Stimulated activated naive CD8-positive, alpha-beta T cell treated with anti-CD3 and anti-CD28 coated beads, Interleukin-15, amount 100 ng/mL, for 72 hours (primary cell): Measurements from ENCODE around the gene PAK3.

Experiments
- ATAC-seq: fragments of 150-1000 bp; cut with Tn5 transposase; 2 replicates; pipeline ENCODE4 v1.10.0; 2021; ENCODE audit warnings: mild to moderate bottlenecking, moderate library complexity
- DNase-seq, 2 donors: peaks; one replicate each; pipeline ENCODE4 v3.0.0; 2021 to 2022
- H3K27ac Mint-ChIP-seq, 2 donors: one replicate each; pipeline ENCODE4 v1.8.0; 2022; ENCODE audit warnings: mild to moderate bottlenecking in 2 of 2, mixed read lengths in 2 of 2, moderate library complexity in 2 of 2
- H3K27me3 Mint-ChIP-seq: one replicate; pipeline ENCODE4 v1.8.0; 2022; ENCODE audit warnings: mixed read lengths
- H3K4me1 Mint-ChIP-seq: one replicate; pipeline ENCODE4 v1.8.0; 2022; ENCODE audit warnings: mild to moderate bottlenecking, mixed read lengths
- H3K4me3 Mint-ChIP-seq, 2 donors: one replicate each; pipeline ENCODE4 v1.8.0; 2022; ENCODE audit warnings: mild to moderate bottlenecking in 2 of 2, mixed read lengths in 2 of 2, moderate library complexity in 1 of 2
- H3K9me3 Mint-ChIP-seq, 2 donors: one replicate each; pipeline ENCODE4 v1.8.0; 2022; ENCODE audit warnings: mixed read lengths in 2 of 2

The PAK3 gene

GRCh38 chrX:111095974-111096895, at the start of gene PAK3:
Gene PAK3, plus strand, starts transcription at chrX:111096191. Its CDS starts 26,913 bp downstream, at chrX:111123104.
- H3K27ac Mint-ChIP-seq, result peak within 1 kb of the TSS in 1 of 2 donors; percentile 65
- DNase-seq, result peak in 1 of 2 donors; percentile 3

GRCh38 chrX:111047575-111047974, 48.4 kb upstream of the PAK3 start:
- H3K9me3 Mint-ChIP-seq, result no peaks in the 10 kb centered on the region
- H3K27ac Mint-ChIP-seq, result no peak overlapping the region
- DNase-seq, result no peak

More at GRCh38 chrX:111095974-111096895, at the start of gene PAK3:
- no peaks in the 10 kb centered on the region for H3K9me3 Mint-ChIP-seq
- H3K4me1 Mint-ChIP-seq, result peaks cover 21% of the 10 kb centered on the region
- peaks cover 49% of the 10 kb centered on the region for H3K27me3 Mint-ChIP-seq
- peak within 1 kb of the TSS; percentile 83 for H3K4me3 Mint-ChIP-seq
- peak; percentile 73 for ATAC-seq

GRCh38 chrX:111052478-111052877, 43.5 kb upstream of the PAK3 start:
- H3K27ac Mint-ChIP-seq, result no peak overlapping the region
- no peaks in the 10 kb centered on the region for H3K9me3 Mint-ChIP-seq
- peak; percentile 84 for ATAC-seq
- H3K4me1 Mint-ChIP-seq, result no peaks in the 10 kb centered on the region
- DNase-seq, result no peak
- H3K27me3 Mint-ChIP-seq, result peaks cover 13% of the 10 kb centered on the region
- no peak overlapping the region for H3K4me3 Mint-ChIP-seq

More at GRCh38 chrX:111047575-111047974, 48.4 kb upstream of the PAK3 start:
- H3K4me3 Mint-ChIP-seq, result no peak overlapping the region
- H3K4me1 Mint-ChIP-seq, result no peaks in the 10 kb centered on the region
- ATAC-seq, result no peak
- H3K27me3 Mint-ChIP-seq, result no peaks in the 10 kb centered on the region

- ATAC-seq, result no peak
- H3K4me3 Mint-ChIP-seq, result no peak overlapping the region
- no peaks in the 10 kb centered on the region for H3K27me3 Mint-ChIP-seq
- DNase-seq, result no peak
- H3K27ac Mint-ChIP-seq, result no peak overlapping the region
- H3K4me1 Mint-ChIP-seq, result no peaks in the 10 kb centered on the region
- no peaks in the 10 kb centered on the region for H3K9me3 Mint-ChIP-seq
Observed at GRCh38 chrX:111071542-111072277, 24.3 kb upstream of the PAK3 start.

GRCh38 chrX:111083081-111083480, 12.9 kb upstream of the PAK3 start:
- H3K4me1 Mint-ChIP-seq, result no peaks in the 10 kb centered on the region
- ATAC-seq (no peak), DNase-seq (no peak)
- H3K27ac Mint-ChIP-seq, result no peak overlapping the region
- H3K4me3 Mint-ChIP-seq, result no peak overlapping the region
- H3K9me3 Mint-ChIP-seq, result no peaks in the 10 kb centered on the region
- no peaks in the 10 kb centered on the region for H3K27me3 Mint-ChIP-seq

- Mint-ChIP-seq H3K4me1 (no peaks in the 10 kb centered on the region), H3K27ac (no peak overlapping the region), H3K4me3 (no peak overlapping the region), H3K9me3 (no peaks in the 10 kb centered on the region), H3K27me3 (peaks cover 8% of the 10 kb centered on the region)
- ATAC-seq (no peak), DNase-seq (no peak)
Observed at GRCh38 chrX:111086591-111087006, 9.4 kb upstream of the PAK3 start.

GRCh38 chrX:111088628-111089027, 7.4 kb upstream of the PAK3 start:
- ATAC-seq, result no peak
- H3K4me3 Mint-ChIP-seq, result no peak overlapping the region
- H3K27me3 Mint-ChIP-seq, result peaks cover 14% of the 10 kb centered on the region
- no peaks in the 10 kb centered on the region for H3K9me3 Mint-ChIP-seq
- H3K27ac Mint-ChIP-seq, result no peak overlapping the region
- no peak for DNase-seq
- no peaks in the 10 kb centered on the region for H3K4me1 Mint-ChIP-seq

GRCh38 chrX:111090458-111090857, 5.5 kb upstream of the PAK3 start:
- no peak for DNase-seq
- Mint-ChIP-seq H3K27me3 (peaks cover 22% of the 10 kb centered on the region), H3K4me1 (peaks cover 3% of the 10 kb centered on the region), H3K9me3 (no peaks in the 10 kb centered on the region), H3K27ac (no peak overlapping the region), H3K4me3 (no peak overlapping the region)
- no peak for ATAC-seq

GRCh38 chrX:111098874-111099273, 2.9 kb downstream of the PAK3 start:
- DNase-seq (peak; percentile 40 to 63), ATAC-seq (peak; percentile 70)
- Mint-ChIP-seq H3K4me3 (peak overlapping the region in 1 of 2 donors; percentile 26), H3K27me3 (peaks cover 43% of the 10 kb centered on the region), H3K9me3 (no peaks in the 10 kb centered on the region), H3K4me1 (peaks cover 21% of the 10 kb centered on the region), H3K27ac (peak overlapping the region in 1 of 2 donors; percentile 34)

GRCh38 chrX:111100191-111100590, 4.2 kb downstream of the PAK3 start:
- H3K27me3 Mint-ChIP-seq, result peaks cover 38% of the 10 kb centered on the region
- H3K27ac Mint-ChIP-seq, result no peak overlapping the region
- peak in 1 of 2 donors; percentile 16 for DNase-seq
- peaks cover 21% of the 10 kb centered on the region for H3K4me1 Mint-ChIP-seq
- no peaks in the 10 kb centered on the region for H3K9me3 Mint-ChIP-seq
- ATAC-seq, result peak; percentile 49
- no peak overlapping the region for H3K4me3 Mint-ChIP-seq

- no peak for ATAC-seq
- DNase-seq, result no peak
- peaks cover 28% of the 10 kb centered on the region for H3K27me3 Mint-ChIP-seq
- no peaks in the 10 kb centered on the region for H3K9me3 Mint-ChIP-seq
- H3K4me1 Mint-ChIP-seq, result peaks cover 11% of the 10 kb centered on the region
- H3K27ac Mint-ChIP-seq, result peak overlapping the region in 1 of 2 donors; percentile 41
- H3K4me3 Mint-ChIP-seq, result no peak overlapping the region
Observed at GRCh38 chrX:111101580-111101979, 5.6 kb downstream of the PAK3 start.

- H3K9me3 Mint-ChIP-seq, result no peaks in the 10 kb centered on the region
- H3K4me1 Mint-ChIP-seq, result peaks cover 11% of the 10 kb centered on the region
- ATAC-seq (no peak), DNase-seq (no peak)
- H3K4me3 Mint-ChIP-seq, result no peak overlapping the region
- H3K27ac Mint-ChIP-seq, result no peak overlapping the region
- H3K27me3 Mint-ChIP-seq, result peaks cover 18% of the 10 kb centered on the region
Observed at GRCh38 chrX:111102636-111103035, 6.6 kb downstream of the PAK3 start.

- ATAC-seq, result no peak
- no peak overlapping the region for H3K27ac Mint-ChIP-seq
- DNase-seq, result no peak
- H3K27me3 Mint-ChIP-seq, result peaks cover 12% of the 10 kb centered on the region
- H3K4me1 Mint-ChIP-seq, result peaks cover 5% of the 10 kb centered on the region
- no peaks in the 10 kb centered on the region for H3K9me3 Mint-ChIP-seq
- H3K4me3 Mint-ChIP-seq, result no peak overlapping the region
Observed at GRCh38 chrX:111103246-111103645, 7.3 kb downstream of the PAK3 start.

GRCh38 chrX:111110098-111110775, 14.2 kb downstream of the PAK3 start:
- H3K27ac Mint-ChIP-seq, result no peak overlapping the region
- DNase-seq (no peak), ATAC-seq (no peak)
- H3K27me3 Mint-ChIP-seq, result no peaks in the 10 kb centered on the region
- H3K9me3 Mint-ChIP-seq, result no peaks in the 10 kb centered on the region
- H3K4me1 Mint-ChIP-seq, result no peaks in the 10 kb centered on the region
- H3K4me3 Mint-ChIP-seq, result no peak overlapping the region

GRCh38 chrX:111114806-111115205, 18.8 kb downstream of the PAK3 start:
- no peak overlapping the region for H3K4me3 Mint-ChIP-seq
- DNase-seq (no peak), ATAC-seq (no peak)
- no peaks in the 10 kb centered on the region for H3K27me3 Mint-ChIP-seq
- no peak overlapping the region for H3K27ac Mint-ChIP-seq
- H3K9me3 Mint-ChIP-seq, result no peaks in the 10 kb centered on the region
- H3K4me1 Mint-ChIP-seq, result no peaks in the 10 kb centered on the region
